ENCODE measurements around the gene TSPAN9.

DNA sequence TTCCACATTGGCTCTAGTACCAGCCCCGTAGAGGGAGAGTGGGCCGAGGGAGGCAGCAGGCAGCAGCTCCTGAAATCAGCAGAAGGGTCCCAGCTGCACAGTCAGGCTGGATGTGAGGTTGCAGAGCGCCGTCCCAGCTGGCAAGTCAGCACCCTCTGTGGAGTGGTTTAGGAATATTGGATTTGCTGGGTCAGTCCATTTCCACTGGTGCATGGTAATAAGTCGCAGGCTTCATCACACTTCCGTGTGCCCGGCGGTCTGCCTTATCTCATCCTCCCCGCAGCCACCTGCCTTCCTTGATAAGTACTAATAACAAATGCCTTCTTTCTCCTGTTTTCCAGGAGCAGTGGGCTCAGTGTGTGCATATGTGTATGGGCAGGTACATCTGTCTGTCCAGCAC lies 112.9 kb downstream of the TSPAN9 start:
- no peak for TF ChIP-seq TCF7L2 (IDR thresholded peaks at IDR 0.05; ENCODE audit: low read depth, low read length)
- TF ChIP-seq, protein P1, sequence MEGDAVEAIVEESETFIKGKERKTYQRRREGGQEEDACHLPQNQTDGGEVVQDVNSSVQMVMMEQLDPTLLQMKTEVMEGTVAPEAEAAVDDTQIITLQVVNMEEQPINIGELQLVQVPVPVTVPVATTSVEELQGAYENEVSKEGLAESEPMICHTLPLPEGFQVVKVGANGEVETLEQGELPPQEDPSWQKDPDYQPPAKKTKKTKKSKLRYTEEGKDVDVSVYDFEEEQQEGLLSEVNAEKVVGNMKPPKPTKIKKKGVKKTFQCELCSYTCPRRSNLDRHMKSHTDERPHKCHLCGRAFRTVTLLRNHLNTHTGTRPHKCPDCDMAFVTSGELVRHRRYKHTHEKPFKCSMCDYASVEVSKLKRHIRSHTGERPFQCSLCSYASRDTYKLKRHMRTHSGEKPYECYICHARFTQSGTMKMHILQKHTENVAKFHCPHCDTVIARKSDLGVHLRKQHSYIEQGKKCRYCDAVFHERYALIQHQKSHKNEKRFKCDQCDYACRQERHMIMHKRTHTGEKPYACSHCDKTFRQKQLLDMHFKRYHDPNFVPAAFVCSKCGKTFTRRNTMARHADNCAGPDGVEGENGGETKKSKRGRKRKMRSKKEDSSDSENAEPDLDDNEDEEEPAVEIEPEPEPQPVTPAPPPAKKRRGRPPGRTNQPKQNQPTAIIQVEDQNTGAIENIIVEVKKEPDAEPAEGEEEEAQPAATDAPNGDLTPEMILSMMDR (IDR thresholded peaks at IDR 0.05) = no peak
- TF ChIP-seq, protein P2, sequence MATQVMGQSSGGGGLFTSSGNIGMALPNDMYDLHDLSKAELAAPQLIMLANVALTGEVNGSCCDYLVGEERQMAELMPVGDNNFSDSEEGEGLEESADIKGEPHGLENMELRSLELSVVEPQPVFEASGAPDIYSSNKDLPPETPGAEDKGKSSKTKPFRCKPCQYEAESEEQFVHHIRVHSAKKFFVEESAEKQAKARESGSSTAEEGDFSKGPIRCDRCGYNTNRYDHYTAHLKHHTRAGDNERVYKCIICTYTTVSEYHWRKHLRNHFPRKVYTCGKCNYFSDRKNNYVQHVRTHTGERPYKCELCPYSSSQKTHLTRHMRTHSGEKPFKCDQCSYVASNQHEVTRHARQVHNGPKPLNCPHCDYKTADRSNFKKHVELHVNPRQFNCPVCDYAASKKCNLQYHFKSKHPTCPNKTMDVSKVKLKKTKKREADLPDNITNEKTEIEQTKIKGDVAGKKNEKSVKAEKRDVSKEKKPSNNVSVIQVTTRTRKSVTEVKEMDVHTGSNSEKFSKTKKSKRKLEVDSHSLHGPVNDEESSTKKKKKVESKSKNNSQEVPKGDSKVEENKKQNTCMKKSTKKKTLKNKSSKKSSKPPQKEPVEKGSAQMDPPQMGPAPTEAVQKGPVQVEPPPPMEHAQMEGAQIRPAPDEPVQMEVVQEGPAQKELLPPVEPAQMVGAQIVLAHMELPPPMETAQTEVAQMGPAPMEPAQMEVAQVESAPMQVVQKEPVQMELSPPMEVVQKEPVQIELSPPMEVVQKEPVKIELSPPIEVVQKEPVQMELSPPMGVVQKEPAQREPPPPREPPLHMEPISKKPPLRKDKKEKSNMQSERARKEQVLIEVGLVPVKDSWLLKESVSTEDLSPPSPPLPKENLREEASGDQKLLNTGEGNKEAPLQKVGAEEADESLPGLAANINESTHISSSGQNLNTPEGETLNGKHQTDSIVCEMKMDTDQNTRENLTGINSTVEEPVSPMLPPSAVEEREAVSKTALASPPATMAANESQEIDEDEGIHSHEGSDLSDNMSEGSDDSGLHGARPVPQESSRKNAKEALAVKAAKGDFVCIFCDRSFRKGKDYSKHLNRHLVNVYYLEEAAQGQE (IDR thresholded peaks at IDR 0.05; ENCODE audit: insufficient read depth in 1 of 2, low read depth in 2 of 2, low read length in 1 of 2) = no peak
- no peak for TF ChIP-seq POLR2AphosphoS5 (IDR thresholded peaks at IDR 0.05; ENCODE audit: low read depth, low read length)
